Tibial nerve (tissue), 4 donors: ENCODE results near the gene CXorf65.

Experiments
- CTCF ChIP-seq, 5 experiments: fragments of 200-600 bp in 3 of 5; fragments of 450-650 bp in 2 of 5; sonication (generic) in 3 of 5; IDR thresholded peaks; one replicate each; pipeline ENCODE4 v1.5.1; 2016 to 2019; ENCODE audit warnings: antibody characterized with exemption in 5 of 5, mild to moderate bottlenecking in 3 of 5, moderate library complexity in 2 of 5
- EP300 ChIP-seq, 2 donors: sonication (generic); formaldehyde crosslinking; IDR thresholded peaks; one replicate each; pipeline ENCODE4 v1.6.1; 2017; ENCODE audit warnings: antibody characterized with exemption in 2 of 2, mild to moderate bottlenecking in 1 of 2
- POLR2A ChIP-seq, 2 donors: fragments of 450-650 bp; IDR thresholded peaks; one replicate each; pipeline ENCODE4 v1.6.1; 2017; ENCODE audit warnings: antibody characterized with exemption in 2 of 2, mild to moderate bottlenecking in 2 of 2, moderate library complexity in 2 of 2

- TF ChIP-seq CTCF (IDR thresholded peaks at IDR 0.05) (no peak), POLR2A (IDR thresholded peaks at IDR 0.05) (no peak), EP300 (IDR thresholded peaks at IDR 0.05) (no peak)
These were observed 4.8 kb upstream of the CXorf65 start, which contains the start of gene IL2RG for GRCh38 chrX:71111141-71111843.
